ENCODE measurements around the gene CYB5B. TPM values are rescaled to one million over a fixed set of nuclear protein-coding genes. Genes with fewer than 3 reads are reported as not detected.

The CYB5B gene
- total RNA-seq, 3 donors from 2014 or later = 28.2 to 48.0 (median 34.7) TPM

DNA sequence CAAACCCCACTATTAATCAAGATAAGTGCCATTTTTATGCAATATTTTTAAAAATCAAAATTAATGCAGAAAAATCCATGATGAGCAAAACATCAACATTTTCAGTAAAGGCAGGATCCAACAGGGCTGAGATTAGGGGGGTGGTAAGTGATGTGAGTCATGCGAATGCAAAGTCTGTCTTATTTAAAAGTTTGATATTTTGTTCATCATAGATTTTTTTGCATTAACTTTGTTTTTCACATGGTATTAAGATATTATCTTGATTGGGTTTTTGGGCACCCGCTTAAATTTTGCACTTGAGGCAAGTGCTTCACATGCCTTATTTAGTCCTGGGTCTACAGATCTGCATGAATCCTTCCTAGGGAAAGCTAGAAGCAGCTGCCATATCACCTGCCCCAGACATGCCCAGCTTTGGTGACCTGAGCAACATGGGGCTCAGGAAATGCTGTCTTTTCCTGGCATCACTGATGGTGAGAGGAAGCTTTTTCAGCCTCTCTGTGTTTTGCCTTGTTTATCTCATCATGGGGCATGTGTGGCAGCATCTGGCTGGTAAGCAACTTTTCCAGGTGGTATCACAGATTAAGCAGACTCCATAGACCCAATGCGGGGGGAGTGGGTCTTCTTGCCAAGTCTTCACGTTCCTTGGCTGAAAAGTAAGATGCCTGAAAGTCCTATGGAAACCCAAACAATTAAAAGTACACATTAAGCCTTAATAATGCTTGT lies 83.8 kb downstream of the CYB5B start:
- TF ChIP-seq POLR2A (IDR thresholded peaks at IDR 0.05) (no peak), POLR2AphosphoS5 (IDR thresholded peaks at IDR 0.05) (no peak)
- TF ChIP-seq, protein P1, sequence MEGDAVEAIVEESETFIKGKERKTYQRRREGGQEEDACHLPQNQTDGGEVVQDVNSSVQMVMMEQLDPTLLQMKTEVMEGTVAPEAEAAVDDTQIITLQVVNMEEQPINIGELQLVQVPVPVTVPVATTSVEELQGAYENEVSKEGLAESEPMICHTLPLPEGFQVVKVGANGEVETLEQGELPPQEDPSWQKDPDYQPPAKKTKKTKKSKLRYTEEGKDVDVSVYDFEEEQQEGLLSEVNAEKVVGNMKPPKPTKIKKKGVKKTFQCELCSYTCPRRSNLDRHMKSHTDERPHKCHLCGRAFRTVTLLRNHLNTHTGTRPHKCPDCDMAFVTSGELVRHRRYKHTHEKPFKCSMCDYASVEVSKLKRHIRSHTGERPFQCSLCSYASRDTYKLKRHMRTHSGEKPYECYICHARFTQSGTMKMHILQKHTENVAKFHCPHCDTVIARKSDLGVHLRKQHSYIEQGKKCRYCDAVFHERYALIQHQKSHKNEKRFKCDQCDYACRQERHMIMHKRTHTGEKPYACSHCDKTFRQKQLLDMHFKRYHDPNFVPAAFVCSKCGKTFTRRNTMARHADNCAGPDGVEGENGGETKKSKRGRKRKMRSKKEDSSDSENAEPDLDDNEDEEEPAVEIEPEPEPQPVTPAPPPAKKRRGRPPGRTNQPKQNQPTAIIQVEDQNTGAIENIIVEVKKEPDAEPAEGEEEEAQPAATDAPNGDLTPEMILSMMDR (IDR thresholded peaks at IDR 0.05) = no peak
- no peak for DNase-seq (ENCODE audit: low spot score in 2 of 2)
- intact Hi-C loops (cut with DNase I; ENCODE audit: low total_unique reads) = no loop called here
- Histone ChIP-seq H3K9me3 (no peaks in the 10 kb centered on the region), H3K4me1 (no peaks in the 10 kb centered on the region), H3K27me3 (no peaks in the 10 kb centered on the region), H3K36me3 (no peaks in the 10 kb centered on the region), H3K4me3 (no peak overlapping the region), H3K27ac (no peak overlapping the region)

DNA sequence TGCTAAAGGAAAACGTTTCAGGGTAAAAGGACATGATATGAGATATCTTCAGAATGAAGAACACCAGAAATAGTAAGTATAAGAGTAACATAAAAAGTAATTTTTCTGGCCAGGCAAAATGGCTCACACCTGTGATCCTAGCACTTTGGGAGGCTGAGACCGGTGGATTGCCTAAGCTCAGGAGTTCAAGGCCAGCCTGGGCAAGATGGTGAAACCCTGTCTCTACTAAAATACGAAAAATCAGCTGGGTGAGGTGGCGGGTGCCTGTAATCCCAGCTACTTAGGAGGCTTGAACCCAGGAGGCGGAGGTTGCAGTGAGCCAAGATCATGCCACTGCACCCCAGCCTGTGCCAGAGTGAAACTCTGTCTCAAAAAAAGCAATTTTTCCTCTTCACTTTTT lies 84.7 kb downstream of the CYB5B start:
- DNase-seq (ENCODE audit: low spot score in 2 of 2) = no peak
- no peaks in the 10 kb centered on the region for H3K36me3 ChIP-seq
- TF ChIP-seq, protein P1 (IDR thresholded peaks at IDR 0.05) = no peak
- TF ChIP-seq POLR2AphosphoS5 (IDR thresholded peaks at IDR 0.05) (no peak), POLR2A (IDR thresholded peaks at IDR 0.05) (no peak)
- no peak overlapping the region for H3K4me3 ChIP-seq
- H3K27me3 ChIP-seq = no peaks in the 10 kb centered on the region
- no peak overlapping the region for H3K27ac ChIP-seq
- no peaks in the 10 kb centered on the region for H3K9me3 ChIP-seq
- intact Hi-C loops (cut with DNase I; ENCODE audit: low total_unique reads) = no loop called here
- no peaks in the 10 kb centered on the region for H3K4me1 ChIP-seq

DNA sequence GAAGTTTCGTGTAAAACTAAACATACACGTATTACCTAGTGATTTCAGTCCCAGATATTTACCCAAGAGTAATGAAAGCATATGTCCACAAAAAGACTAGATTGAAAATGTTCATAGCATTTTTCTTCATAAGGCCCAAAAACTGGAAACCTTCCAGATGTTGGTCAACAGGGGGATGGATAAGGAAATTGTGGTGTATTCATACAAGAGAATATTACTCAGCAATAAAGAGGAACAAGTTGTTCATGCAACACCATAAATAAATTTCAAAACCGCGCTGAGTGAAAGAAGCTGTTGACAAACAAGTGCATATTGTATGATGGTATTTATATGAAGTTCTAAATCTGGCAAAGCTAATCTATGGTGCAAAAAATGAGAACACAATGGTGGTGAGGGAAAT lies 87.2 kb downstream of the CYB5B start:
- TF ChIP-seq POLR2AphosphoS5 (IDR thresholded peaks at IDR 0.05) (no peak), POLR2A (IDR thresholded peaks at IDR 0.05) (no peak)
- TF ChIP-seq, protein P1 (IDR thresholded peaks at IDR 0.05) = no peak
- intact Hi-C loops (cut with DNase I; ENCODE audit: low total_unique reads) = no loop called here
- DNase-seq (ENCODE audit: low spot score in 2 of 2) = no peak
- H3K4me3 ChIP-seq = no peak overlapping the region
- H3K36me3 ChIP-seq = no peaks in the 10 kb centered on the region
- H3K27me3 ChIP-seq = no peaks in the 10 kb centered on the region
- H3K27ac ChIP-seq = no peak overlapping the region
- H3K9me3 ChIP-seq = no peaks in the 10 kb centered on the region
- H3K4me1 ChIP-seq = no peaks in the 10 kb centered on the region

DNA sequence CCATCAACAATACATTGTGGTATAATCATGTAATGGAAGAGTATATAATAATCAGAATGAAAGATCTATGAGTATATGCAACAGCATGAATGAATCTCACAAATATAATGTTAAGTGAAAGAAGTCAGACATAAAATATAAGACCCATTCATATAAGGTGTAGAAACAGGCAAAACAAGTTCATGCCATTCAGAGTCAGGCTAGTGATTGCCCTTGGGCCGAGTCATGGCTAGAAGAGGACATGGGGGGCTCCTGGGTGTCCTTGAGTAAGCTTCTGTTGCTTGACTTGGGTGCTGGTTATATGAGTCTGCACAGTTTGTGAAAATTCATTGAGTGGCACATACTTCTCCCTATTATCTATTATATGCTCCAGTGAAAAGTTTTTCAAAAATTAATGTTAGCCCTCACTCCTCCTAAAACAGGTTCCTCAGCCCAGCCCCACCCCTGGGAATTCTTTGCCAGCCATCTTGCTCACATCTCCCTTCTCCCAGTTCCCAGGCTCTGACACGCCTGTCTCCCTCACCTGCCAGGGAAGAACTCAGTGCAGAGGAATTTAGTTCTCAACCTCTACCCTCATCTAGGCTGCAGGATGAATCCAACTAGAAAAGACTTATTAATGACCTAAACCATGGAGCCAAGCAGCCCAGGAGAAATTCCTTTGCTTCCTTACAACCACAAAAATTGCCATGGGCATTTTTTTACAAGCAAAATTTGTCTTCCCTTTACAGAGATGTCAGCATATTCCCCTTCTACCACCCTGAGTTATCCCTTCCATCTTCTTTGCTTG lies 89.0 kb downstream of the CYB5B start:
- TF ChIP-seq POLR2A (IDR thresholded peaks at IDR 0.05) (no peak), POLR2AphosphoS5 (IDR thresholded peaks at IDR 0.05) (no peak)

DNA sequence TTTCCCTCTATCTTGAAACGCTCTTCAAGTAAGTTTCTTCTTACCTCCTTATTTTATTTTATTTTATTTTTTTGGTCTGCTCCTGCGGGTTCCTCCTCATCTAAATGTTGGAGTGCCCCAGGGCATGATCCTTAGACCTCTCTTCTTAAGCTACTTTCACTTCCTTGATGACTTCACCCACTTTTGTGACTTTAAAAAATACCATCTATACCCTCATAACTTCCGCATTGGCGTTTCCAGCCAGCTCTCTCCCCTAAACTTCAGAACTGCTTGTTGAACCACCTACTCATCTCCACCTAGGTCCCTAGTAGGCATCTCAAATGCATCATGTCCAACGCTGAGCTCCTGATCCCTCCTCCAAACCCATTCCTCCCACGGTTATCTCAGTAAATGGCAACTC lies 89.9 kb downstream of the CYB5B start:
- Histone ChIP-seq H3K36me3 (no peaks in the 10 kb centered on the region), H3K9me3 (no peaks in the 10 kb centered on the region), H3K27me3 (no peaks in the 10 kb centered on the region), H3K4me1 (no peaks in the 10 kb centered on the region), H3K4me3 (no peak overlapping the region), H3K27ac (no peak overlapping the region)
- no peak for DNase-seq (ENCODE audit: low spot score in 2 of 2)
- TF ChIP-seq, protein P1 (IDR thresholded peaks at IDR 0.05) = no peak
- TF ChIP-seq POLR2AphosphoS5 (IDR thresholded peaks at IDR 0.05) (no peak), POLR2A (IDR thresholded peaks at IDR 0.05) (no peak)
- intact Hi-C loops (cut with DNase I; ENCODE audit: low total_unique reads) = no loop called here

More for the DNA sequence above, 89.0 kb downstream of the CYB5B start:
- H3K36me3 ChIP-seq = no peaks in the 10 kb centered on the region
- H3K4me3 ChIP-seq = no peak overlapping the region
- H3K4me1 ChIP-seq = no peaks in the 10 kb centered on the region
- no peaks in the 10 kb centered on the region for H3K27me3 ChIP-seq
- H3K9me3 ChIP-seq = no peaks in the 10 kb centered on the region
- intact Hi-C loops (cut with DNase I; ENCODE audit: low total_unique reads) = no loop called here
- peak in 1 of 2 donors; percentile 62 for DNase-seq (ENCODE audit: low spot score in 2 of 2)
- H3K27ac ChIP-seq = no peak overlapping the region

Other genes starting within 250 kb of the CYB5B start
- gene SNTB2, start 237.5 kb upstream of the CYB5B start, total RNA-seq = 10 to 100 TPM; 29.8 to 78.1 (median 36.6) TPM
- 10 to 100 TPM; 31.3 to 43.8 (median 32.4) TPM for gene VPS4A, start 113.3 kb upstream of the CYB5B start, total RNA-seq
- 10 to 100 TPM; 13.9 to 20.2 (median 19.7) TPM for gene PDF, start 94.0 kb upstream of the CYB5B start, total RNA-seq
- gene COG8, start 85.1 kb upstream of the CYB5B start, total RNA-seq = 10 to 100 TPM; 40.2 to 52.8 (median 44.9) TPM
- 10 to 100 TPM; 10.6 to 16.1 (median 15.4) TPM for gene NIP7, start 84.8 kb upstream of the CYB5B start, total RNA-seq
- 1 to 10 TPM in 1 of 3 donors, under 1 TPM in 1, not detected in 1; 0.32 to 1.3 TPM for gene TMED6, start 72.8 kb upstream of the CYB5B start, total RNA-seq
- gene TERF2, start 38.6 kb upstream of the CYB5B start, total RNA-seq = 10 to 100 TPM; 15.5 to 18.7 (median 18.0) TPM
- gene NFAT5, start 141.3 kb downstream of the CYB5B start, total RNA-seq = 10 to 100 TPM; 57.3 to 88.3 (median 63.3) TPM

Data from breast epithelium (tissue), 4 donors.